ACC112 (cell line): ENCODE measurements around the gene SNX10.
"Not testable (repeated sequence)": the region's sequence is repeated elsewhere in the genome, so short reads cannot be mapped to it uniquely, and the experiment has no call there.

Experiments used
- H2AFZ ChIP-seq: fragments of 200-600 bp; sonication (generic); one replicate; pipeline ENCODE4 v1.6.0; 2017; ENCODE audit warnings: antibody characterized with exemption, low read length; ENCODE audit not compliant: unreplicated experiment
- H3K27ac ChIP-seq: fragments of 200-600 bp; sonication (generic); 2 replicates; pipeline ENCODE4 v1.5.1; 2014; ENCODE audit warnings: low read depth, mild to moderate bottlenecking, antibody characterized with exemption, low read length, moderate library complexity
- H3K27me3 ChIP-seq: fragments of 200-600 bp; sonication (generic); 2 replicates; pipeline ENCODE4 v1.6.1; 2014; ENCODE audit warnings: mild to moderate bottlenecking, antibody characterized with exemption, low read length, moderate library complexity, mixed read lengths; ENCODE audit not compliant: insufficient read depth
- H3K36me3 ChIP-seq: fragments of 200-600 bp; sonication (generic); 2 replicates; pipeline ENCODE4 v1.6.1; 2016; ENCODE audit warnings: mild to moderate bottlenecking, antibody characterized with exemption, low read length, moderate library complexity, mixed read lengths; ENCODE audit not compliant: insufficient read depth
- H3K4me1 ChIP-seq: fragments of 200-600 bp; sonication (generic); one replicate; pipeline ENCODE4 v1.6.1; 2016; ENCODE audit warnings: low read length, mixed read lengths; ENCODE audit not compliant: insufficient read depth, unreplicated experiment, control insufficient read depth
- H3K4me3 ChIP-seq: fragments of 200-600 bp; sonication (generic); 2 replicates; pipeline ENCODE4 v1.5.1; 2014; ENCODE audit warnings: mild to moderate bottlenecking, low read depth, low read length
- H3K79me2 ChIP-seq: fragments of 200-600 bp; sonication (generic); one replicate; pipeline ENCODE4 v1.6.0; 2016; ENCODE audit warnings: low read length; ENCODE audit not compliant: control insufficient read depth, unreplicated experiment, insufficient read depth

Gene SNX10

GRCh38 chr7:26280097-26280496, 11.6 kb upstream of the SNX10 start:
- Histone ChIP-seq H2AFZ (no peak overlapping the region), H3K79me2 (no peaks in the 10 kb centered on the region), H3K36me3 (no peaks in the 10 kb centered on the region), H3K4me3 (no peak overlapping the region), H3K27me3 (no peaks in the 10 kb centered on the region), H3K4me1 (no peaks in the 10 kb centered on the region), H3K27ac (no peak overlapping the region)

GRCh38 chr7:26280723-26281122, 10.9 kb upstream of the SNX10 start:
- H3K27ac ChIP-seq: no peak overlapping the region
- no peaks in the 10 kb centered on the region for H3K27me3 ChIP-seq
- no peak overlapping the region for H2AFZ ChIP-seq
- no peaks in the 10 kb centered on the region for H3K36me3 ChIP-seq
- no peaks in the 10 kb centered on the region for H3K79me2 ChIP-seq
- no peak overlapping the region for H3K4me3 ChIP-seq
- H3K4me1 ChIP-seq: no peaks in the 10 kb centered on the region

GRCh38 chr7:26284477-26284876, 7.2 kb upstream of the SNX10 start:
- no peak overlapping the region for H2AFZ ChIP-seq
- no peaks in the 10 kb centered on the region for H3K79me2 ChIP-seq
- H3K4me1 ChIP-seq: no peaks in the 10 kb centered on the region

GRCh38 chr7:26284995-26285632, 6.5 kb upstream of the SNX10 start:
- Histone ChIP-seq H3K79me2 (no peaks in the 10 kb centered on the region), H3K27me3 (no peaks in the 10 kb centered on the region), H3K36me3 (no peaks in the 10 kb centered on the region), H2AFZ (no peak overlapping the region), H3K4me1 (no peaks in the 10 kb centered on the region), H3K27ac (no peak overlapping the region), H3K4me3 (no peak overlapping the region)

More at GRCh38 chr7:26284477-26284876, 7.2 kb upstream of the SNX10 start:
- H3K4me3 ChIP-seq: no peak overlapping the region
- H3K27me3 ChIP-seq: no peaks in the 10 kb centered on the region
- no peaks in the 10 kb centered on the region for H3K36me3 ChIP-seq
- no peak overlapping the region for H3K27ac ChIP-seq

- Histone ChIP-seq H3K4me3 (no peak overlapping the region), H3K4me1 (no peaks in the 10 kb centered on the region), H3K27me3 (peaks cover 3% of the 10 kb centered on the region; the same call in 1 of the 2 replicates), H2AFZ (no peak overlapping the region), H3K36me3 (no peaks in the 10 kb centered on the region), H3K27ac (no peak overlapping the region), H3K79me2 (no peaks in the 10 kb centered on the region)
Observed at GRCh38 chr7:26286157-26286556, 5.5 kb upstream of the SNX10 start.

GRCh38 chr7:26288126-26288525, 3.5 kb upstream of the SNX10 start:
- H3K4me3 ChIP-seq, H3K79me2 ChIP-seq, H3K4me1 ChIP-seq, H3K36me3 ChIP-seq, H3K27me3 ChIP-seq, H2AFZ ChIP-seq, H3K27ac ChIP-seq: not testable (repeated sequence)

GRCh38 chr7:26291251-26291650, 411 bp upstream of the SNX10 start:
- Histone ChIP-seq H2AFZ (no peak overlapping the region), H3K4me1 (no peaks in the 10 kb centered on the region), H3K4me3 (peak overlapping the region; percentile 73), H3K79me2 (no peaks in the 10 kb centered on the region), H3K36me3 (no peaks in the 10 kb centered on the region), H3K27me3 (peaks cover 8% of the 10 kb centered on the region; the same call in 1 of the 2 replicates), H3K27ac (no peak overlapping the region)

- peaks cover 8% of the 10 kb centered on the region; the same call in 1 of the 2 replicates for H3K27me3 ChIP-seq
- no peaks in the 10 kb centered on the region for H3K36me3 ChIP-seq
- no peak overlapping the region for H2AFZ ChIP-seq
- H3K79me2 ChIP-seq: no peaks in the 10 kb centered on the region
- no peaks in the 10 kb centered on the region for H3K4me1 ChIP-seq
- no peak overlapping the region for H3K27ac ChIP-seq
- H3K4me3 ChIP-seq: no peak overlapping the region
Observed at GRCh38 chr7:26292768-26293560, 1.3 kb downstream of the SNX10 start.

- H3K27ac ChIP-seq: no peak overlapping the region
- no peak overlapping the region for H3K4me3 ChIP-seq
- H3K4me1 ChIP-seq: no peaks in the 10 kb centered on the region
- H3K27me3 ChIP-seq: peaks cover 8% of the 10 kb centered on the region; the same call in 1 of the 2 replicates
- H3K36me3 ChIP-seq: no peaks in the 10 kb centered on the region
- H2AFZ ChIP-seq: no peak overlapping the region
- no peaks in the 10 kb centered on the region for H3K79me2 ChIP-seq
Observed at GRCh38 chr7:26293569-26294308, 2.1 kb downstream of the SNX10 start.

- Histone ChIP-seq H3K4me3 (no peak overlapping the region), H3K36me3 (no peaks in the 10 kb centered on the region), H3K27me3 (peaks cover 8% of the 10 kb centered on the region; the same call in 1 of the 2 replicates), H3K27ac (no peak overlapping the region), H2AFZ (no peak overlapping the region), H3K79me2 (no peaks in the 10 kb centered on the region), H3K4me1 (no peaks in the 10 kb centered on the region)
Observed at GRCh38 chr7:26295015-26295414, 3.4 kb downstream of the SNX10 start.
